DOHH2 (cell line): ENCODE results near the gene GABRB1.

Source experiments
- EZH2phosphoT487 ChIP-seq: fragments of 200-600 bp; sonication (generic); IDR thresholded peaks from 2 replicates; pipeline ENCODE4 v1.6.1; 2017; ENCODE audit warnings: borderline replicate concordance, mild to moderate bottlenecking, antibody characterized with exemption, low read length, moderate library complexity, mixed read lengths
- TF ChIP-seq, protein P1 (sequence below): fragments of 200-600 bp; sonication (generic); IDR thresholded peaks from one replicate; pipeline ENCODE4 v1.5.1; 2014; ENCODE audit warnings: antibody characterized with exemption, mild to moderate bottlenecking, low read depth, low read length; ENCODE audit not compliant: poor library complexity, severe bottlenecking

DNA sequence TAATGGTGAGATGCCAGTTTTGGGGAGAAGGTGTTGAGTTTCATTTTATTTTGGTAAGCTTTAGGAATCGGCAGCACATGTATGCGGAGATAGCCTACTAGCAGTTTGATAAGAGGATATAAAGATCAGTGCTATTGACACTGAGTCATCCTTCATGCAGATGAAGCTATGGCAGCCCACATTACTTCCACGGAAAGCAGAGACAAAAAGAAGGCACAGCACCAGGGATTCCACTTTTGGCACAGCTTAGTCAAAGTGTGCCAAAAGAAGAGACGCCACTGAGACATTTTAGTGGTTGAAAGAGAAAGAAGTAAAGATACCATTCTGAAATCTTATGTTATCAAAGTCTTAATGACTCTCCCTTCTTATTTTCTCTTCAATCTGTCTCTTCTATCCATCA lies 103.8 kb downstream of the GABRB1 start:
- TF ChIP-seq, protein P1, sequence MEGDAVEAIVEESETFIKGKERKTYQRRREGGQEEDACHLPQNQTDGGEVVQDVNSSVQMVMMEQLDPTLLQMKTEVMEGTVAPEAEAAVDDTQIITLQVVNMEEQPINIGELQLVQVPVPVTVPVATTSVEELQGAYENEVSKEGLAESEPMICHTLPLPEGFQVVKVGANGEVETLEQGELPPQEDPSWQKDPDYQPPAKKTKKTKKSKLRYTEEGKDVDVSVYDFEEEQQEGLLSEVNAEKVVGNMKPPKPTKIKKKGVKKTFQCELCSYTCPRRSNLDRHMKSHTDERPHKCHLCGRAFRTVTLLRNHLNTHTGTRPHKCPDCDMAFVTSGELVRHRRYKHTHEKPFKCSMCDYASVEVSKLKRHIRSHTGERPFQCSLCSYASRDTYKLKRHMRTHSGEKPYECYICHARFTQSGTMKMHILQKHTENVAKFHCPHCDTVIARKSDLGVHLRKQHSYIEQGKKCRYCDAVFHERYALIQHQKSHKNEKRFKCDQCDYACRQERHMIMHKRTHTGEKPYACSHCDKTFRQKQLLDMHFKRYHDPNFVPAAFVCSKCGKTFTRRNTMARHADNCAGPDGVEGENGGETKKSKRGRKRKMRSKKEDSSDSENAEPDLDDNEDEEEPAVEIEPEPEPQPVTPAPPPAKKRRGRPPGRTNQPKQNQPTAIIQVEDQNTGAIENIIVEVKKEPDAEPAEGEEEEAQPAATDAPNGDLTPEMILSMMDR, result no peak
- no peak for TF ChIP-seq EZH2phosphoT487
